ENCODE results near the gene SLC22A31. TPM values are rescaled to one million over a fixed set of nuclear protein-coding genes. Genes with fewer than 3 reads are reported as not detected.
A peak's percentile ranks its signal among the peaks of the same experiment; 100 is the strongest.
"Not testable (repeated sequence)": the region's sequence is repeated elsewhere in the genome, so short reads cannot be mapped to it uniquely, and the experiment has no call there.

SLC22A31 gene
- total RNA-seq, 1 donor from 2014 or later: 0.54 TPM

DNA sequence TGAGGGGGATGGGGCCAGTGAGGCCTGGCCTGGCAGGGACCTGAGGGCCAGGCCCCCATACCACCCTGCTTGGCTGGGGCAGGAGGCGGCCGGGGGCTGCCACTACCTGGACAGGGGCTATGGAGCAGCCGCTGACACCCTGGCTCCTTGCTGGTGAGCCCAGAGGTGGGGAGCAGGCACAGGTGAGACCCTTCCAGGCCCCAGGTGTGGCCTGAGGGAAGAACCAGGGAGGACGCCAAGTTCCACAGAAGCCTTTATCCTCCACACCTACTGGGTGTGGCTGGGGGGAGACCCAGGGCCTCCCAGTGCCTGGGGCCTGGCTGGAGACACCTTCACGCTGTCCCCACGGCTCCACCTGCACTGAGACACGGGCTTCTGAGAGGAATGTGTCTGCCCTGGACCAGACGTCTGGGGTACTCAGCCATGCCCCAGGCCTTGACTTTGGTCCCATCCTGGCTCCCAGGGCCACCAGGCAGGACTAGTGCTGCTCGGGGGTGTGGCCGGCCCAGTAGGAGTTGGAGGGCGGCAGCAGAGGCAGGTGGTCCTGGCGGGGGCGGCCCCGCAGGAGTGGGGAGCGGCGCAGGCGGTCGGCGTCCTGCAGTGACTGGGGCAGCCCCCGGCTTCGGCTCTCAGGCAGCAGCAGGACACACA, 4.7 kb downstream of the SLC22A31 start:
- peaks cover 5% of the 10 kb centered on the region for H3K27me3 Mint-ChIP-seq (ENCODE audit: unreplicated experiment)
- no peak for DNase-seq (ENCODE audit: low spot score)
- no peak overlapping the region for H3K27ac Mint-ChIP-seq (ENCODE audit: unreplicated experiment)
- no peaks in the 10 kb centered on the region for H3K4me1 Mint-ChIP-seq (ENCODE audit: unreplicated experiment)
- TF ChIP-seq CTCF (IDR thresholded peaks at IDR 0.05; ENCODE audit: unreplicated experiment): no peak
- no peak overlapping the region for H3K4me3 Mint-ChIP-seq (ENCODE audit: unreplicated experiment)
- no peaks in the 10 kb centered on the region for H3K9me3 Mint-ChIP-seq (ENCODE audit: unreplicated experiment)
- H3K36me3 Mint-ChIP-seq (ENCODE audit: low read depth, unreplicated experiment): no peaks in the 10 kb centered on the region

- no peaks in the 10 kb centered on the region for H3K9me3 Mint-ChIP-seq (ENCODE audit: unreplicated experiment)
- no peak overlapping the region for H3K4me3 Mint-ChIP-seq (ENCODE audit: unreplicated experiment)
- H3K4me1 Mint-ChIP-seq (ENCODE audit: unreplicated experiment): no peaks in the 10 kb centered on the region
- H3K27ac Mint-ChIP-seq (ENCODE audit: unreplicated experiment): no peak overlapping the region
- peaks cover 8% of the 10 kb centered on the region for H3K27me3 Mint-ChIP-seq (ENCODE audit: unreplicated experiment)
- TF ChIP-seq CTCF (IDR thresholded peaks at IDR 0.05; ENCODE audit: unreplicated experiment): no peak
- DNase-seq (ENCODE audit: low spot score): no peak
- no peaks in the 10 kb centered on the region for H3K36me3 Mint-ChIP-seq (ENCODE audit: low read depth, unreplicated experiment)
Measured at GRCh38 chr16:89194340-89195311, 5.7 kb downstream of the SLC22A31 start.

DNA sequence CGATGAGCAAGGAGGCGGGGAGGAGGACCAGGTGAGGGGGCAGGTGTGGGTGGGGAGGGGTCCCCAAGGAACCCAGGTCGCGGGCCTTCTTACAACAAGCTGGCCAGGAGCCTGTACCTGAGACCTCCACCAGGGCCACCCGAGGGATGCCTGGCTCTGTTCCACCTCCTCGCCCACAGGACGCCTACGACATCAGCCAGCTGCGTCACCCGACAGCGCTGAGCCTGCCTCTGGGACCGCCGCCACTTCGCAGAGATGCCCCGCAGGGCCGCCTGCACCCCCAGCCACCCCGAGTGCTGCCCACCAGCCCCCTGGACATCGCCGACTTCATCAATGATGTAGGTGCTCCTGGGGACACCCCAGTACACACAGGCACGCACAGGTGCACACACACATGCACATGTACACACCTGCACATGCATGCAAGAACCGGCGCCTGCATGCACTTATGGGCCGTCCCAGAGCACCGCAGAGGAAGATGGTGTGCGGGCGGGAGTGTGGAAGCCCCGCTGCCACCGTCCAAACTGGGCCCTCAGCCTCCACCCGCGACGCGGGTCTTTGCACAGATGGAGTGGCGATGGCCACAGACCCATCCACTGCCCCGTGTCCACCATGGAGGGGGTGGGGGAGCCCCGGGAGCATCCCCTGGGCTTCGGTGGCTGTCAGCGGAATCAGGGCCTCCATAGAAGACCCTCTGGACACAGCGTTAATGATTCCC, 6.6 kb downstream of the SLC22A31 start:
- no peak overlapping the region for H3K4me3 Mint-ChIP-seq (ENCODE audit: unreplicated experiment)
- no peak for DNase-seq (ENCODE audit: low spot score)
- H3K27ac Mint-ChIP-seq (ENCODE audit: unreplicated experiment): no peak overlapping the region

GRCh38 chr16:89192956-89193575, 7.3 kb downstream of the SLC22A31 start:
- Mint-ChIP-seq H3K27ac (ENCODE audit: unreplicated experiment) (no peak overlapping the region), H3K4me3 (ENCODE audit: unreplicated experiment) (no peak overlapping the region), H3K36me3 (ENCODE audit: low read depth, unreplicated experiment) (no peaks in the 10 kb centered on the region), H3K9me3 (ENCODE audit: unreplicated experiment) (no peaks in the 10 kb centered on the region), H3K4me1 (ENCODE audit: unreplicated experiment) (no peaks in the 10 kb centered on the region), H3K27me3 (ENCODE audit: unreplicated experiment) (peaks cover 14% of the 10 kb centered on the region)
- peak; percentile 46 for DNase-seq (ENCODE audit: low spot score)
- no peak for TF ChIP-seq CTCF (IDR thresholded peaks at IDR 0.05; ENCODE audit: unreplicated experiment)

More for the DNA sequence above, 6.6 kb downstream of the SLC22A31 start:
- H3K4me1 Mint-ChIP-seq (ENCODE audit: unreplicated experiment): no peaks in the 10 kb centered on the region
- H3K36me3 Mint-ChIP-seq (ENCODE audit: low read depth, unreplicated experiment): no peaks in the 10 kb centered on the region
- no peaks in the 10 kb centered on the region for H3K9me3 Mint-ChIP-seq (ENCODE audit: unreplicated experiment)
- TF ChIP-seq CTCF (IDR thresholded peaks at IDR 0.05; ENCODE audit: unreplicated experiment): no peak
- peaks cover 14% of the 10 kb centered on the region for H3K27me3 Mint-ChIP-seq (ENCODE audit: unreplicated experiment)

GRCh38 chr16:89192186-89192955, 8.0 kb downstream of the SLC22A31 start:
- not testable (repeated sequence) for H3K4me1 Mint-ChIP-seq (ENCODE audit: unreplicated experiment); H3K9me3 Mint-ChIP-seq (ENCODE audit: unreplicated experiment); H3K27ac Mint-ChIP-seq (ENCODE audit: unreplicated experiment); H3K36me3 Mint-ChIP-seq (ENCODE audit: low read depth, unreplicated experiment); H3K4me3 Mint-ChIP-seq (ENCODE audit: unreplicated experiment); DNase-seq (ENCODE audit: low spot score)
- peaks cover 14% of the 10 kb centered on the region for H3K27me3 Mint-ChIP-seq (ENCODE audit: unreplicated experiment)

Data from endothelial cell (in vitro differentiated cells).